CD14-positive monocyte (primary cell): ENCODE results near the gene OPN4. TPM values are rescaled to one million over a fixed set of nuclear protein-coding genes. Genes with fewer than 3 reads are reported as not detected.

Experiments
- DNase-seq, 3 donors: peaks; one replicate each; pipeline ENCODE4 v3.0.0-alpha.2; 2011 to 2022
- H2AFZ ChIP-seq: 2 replicates; pipeline ENCODE4 v1.6.0; 2012; ENCODE audit warnings: mild to moderate bottlenecking, low read depth, low read length, inconsistent platforms; ENCODE audit not compliant: insufficient read depth, poor library complexity, severe bottlenecking
- H3K27ac ChIP-seq, 2 donors: 1 replicate in 1 of 2; 2 replicates in 1 of 2; pipeline ENCODE4 v1.5.1; 2012 to 2013; ENCODE audit warnings: low read length in 2 of 2, control low read depth in 1 of 2, inconsistent platforms in 1 of 2, low read depth in 1 of 2, mild to moderate bottlenecking in 1 of 2
- H3K27me3 ChIP-seq, 2 donors: one replicate each; pipeline versions ENCODE4 v1.6.0 to v1.6.1; 2011 to 2013; ENCODE audit warnings: low read length in 2 of 2; ENCODE audit not compliant: control insufficient read depth in 2 of 2, insufficient read depth in 2 of 2
- H3K36me3 ChIP-seq, 2 donors: replicated peaks in 1 of 2; 1 replicate in 1 of 2; 2 replicates in 1 of 2; pipeline versions ENCODE4 v1.5.1 to v1.6.1; 2012 to 2013; ENCODE audit warnings: low read length in 2 of 2, control low read depth in 1 of 2, inconsistent platforms in 1 of 2, mild to moderate bottlenecking in 1 of 2; ENCODE audit not compliant: insufficient read depth in 2 of 2, control insufficient read depth in 1 of 2
- H3K4me1 ChIP-seq, 2 donors: 1 replicate in 1 of 2; 2 replicates in 1 of 2; pipeline versions ENCODE4 v1.5.1 to v1.6.1; 2012 to 2013; ENCODE audit warnings: low read length in 2 of 2, control low read depth in 1 of 2, inconsistent platforms in 1 of 2, mild to moderate bottlenecking in 1 of 2, moderate library complexity in 1 of 2; ENCODE audit not compliant: insufficient read depth in 2 of 2, control insufficient read depth in 1 of 2
- H3K4me2 ChIP-seq: replicated peaks from 2 replicates; pipeline ENCODE3; 2012; ENCODE audit warnings: low read length, moderate library complexity, mild to moderate bottlenecking; ENCODE audit not compliant: poor library complexity, severe bottlenecking; ENCODE audit errors: extremely low read depth
- H3K4me3 ChIP-seq, 3 experiments: fragments of 200-600 bp in 1 of 3; sonication (generic) in 1 of 3; replicated peaks in 1 of 3; 1 replicate in 2 of 3; 2 replicates in 1 of 3; pipeline ENCODE4 v1.5.1; 2011 to 2013; ENCODE audit warnings: low read length in 3 of 3, mild to moderate bottlenecking in 3 of 3, control low read depth in 2 of 3, low read depth in 2 of 3, inconsistent platforms in 1 of 3, moderate library complexity in 1 of 3
- H3K79me2 ChIP-seq: 2 replicates; pipeline ENCODE4 v1.6.0; 2012; ENCODE audit warnings: mild to moderate bottlenecking, control low read depth, inconsistent platforms, low read length, moderate library complexity; ENCODE audit not compliant: insufficient read depth
- H3K9ac ChIP-seq: 2 replicates; pipeline ENCODE4 v1.6.0; 2017; ENCODE audit warnings: low read length, mild to moderate bottlenecking; ENCODE audit not compliant: insufficient read depth, poor library complexity, severe bottlenecking
- H3K9me3 ChIP-seq, 2 donors: replicated peaks in 1 of 2; 1 replicate in 1 of 2; 2 replicates in 1 of 2; pipeline versions ENCODE4 v1.5.1 to v1.6.1; 2012 to 2013; ENCODE audit warnings: low read length in 2 of 2, control low read depth in 1 of 2; ENCODE audit not compliant: control insufficient read depth in 1 of 2, insufficient read depth in 1 of 2
- H4K20me1 ChIP-seq: 2 replicates; pipeline ENCODE4 v1.6.0; 2012; ENCODE audit warnings: mild to moderate bottlenecking, low read length, control low read depth, moderate library complexity; ENCODE audit not compliant: insufficient read depth
- H3K27ac Mint-ChIP-seq, 7 donors: one replicate each; pipeline ENCODE4 v1.8.0; 2020; ENCODE audit warnings: mild to moderate bottlenecking in 7 of 7, mixed read lengths in 7 of 7, moderate library complexity in 6 of 7, inconsistent platforms in 2 of 7
- H3K27me3 Mint-ChIP-seq, 3 donors: one replicate each; pipeline ENCODE4 v1.8.0; 2021 to 2022; ENCODE audit warnings: low read depth in 3 of 3, mild to moderate bottlenecking in 3 of 3, mixed read lengths in 3 of 3, moderate library complexity in 3 of 3, inconsistent platforms in 1 of 3
- H3K36me3 Mint-ChIP-seq, 2 donors: one replicate each; pipeline ENCODE4 v1.8.0; 2020; ENCODE audit warnings: mixed read lengths in 2 of 2, inconsistent platforms in 1 of 2, mild to moderate bottlenecking in 1 of 2
- H3K4me1 Mint-ChIP-seq: one replicate; pipeline ENCODE4 v1.8.0; 2020; ENCODE audit warnings: mild to moderate bottlenecking, mixed read lengths
- H3K4me3 Mint-ChIP-seq, 2 donors: one replicate each; pipeline ENCODE4 v1.8.0; 2020; ENCODE audit warnings: mild to moderate bottlenecking in 2 of 2, mixed read lengths in 2 of 2, moderate library complexity in 1 of 2
- H3K9me3 Mint-ChIP-seq, 7 donors: one replicate each; pipeline ENCODE4 v1.8.0; 2020 to 2022; ENCODE audit warnings: mixed read lengths in 7 of 7, mild to moderate bottlenecking in 6 of 7, moderate library complexity in 6 of 7, inconsistent platforms in 2 of 7
- CTCF ChIP-seq: fragments of 200-600 bp; IDR thresholded peaks from one replicate; pipeline ENCODE4 v1.8.0; 2022; ENCODE audit warnings: antibody characterized with exemption, mild to moderate bottlenecking
- WGBS: methylation state at CpG from one replicate; pipeline ENCODE4 v1.1.5; 2013; ENCODE audit warnings: missing lambda C conversion rate; ENCODE audit not compliant: insufficient coverage; 5-methylcytosine and 5-hydroxymethylcytosine counted together
- intact Hi-C, 2 donors: fragments of 100-400 bp; cut with micrococcal nuclease; formaldehyde crosslinking; loops; one replicate each; pipeline versions ENCODE4 v1.15.0 to v1.15.1; 2023
- polyA plus RNA-seq, 3 donors: library from polyadenylated mRNA; depleted of rRNA in 1 of 3; unstranded in 2 of 3; stranded (reverse) in 1 of 3; fragments of 300-500 nt in 2 of 3; fragments of >200 nt in 1 of 3; fragmentation: Illumina TruSeq in 2 of 3; gene quantifications; 1 replicate in 2 of 3; 2 replicates in 1 of 3; pipeline ENCODE4 v1.2.3, GENCODE V29; 2012 to 2021

Gene OPN4
- polyA plus RNA-seq, 3 donors: not detected

- Histone ChIP-seq H3K36me3 (no peaks in the 10 kb centered on the region), H3K4me3 (no peak overlapping the region), H4K20me1 (no peaks in the 10 kb centered on the region), H3K9ac (no peak overlapping the region), H3K27me3 (no peaks in the 10 kb centered on the region), H2AFZ (no peak overlapping the region), H3K4me2 (no peak overlapping the region), H3K79me2 (no peaks in the 10 kb centered on the region), H3K27ac (no peak overlapping the region), H3K4me1 (no peaks in the 10 kb centered on the region), H3K9me3 (no peaks in the 10 kb centered on the region)
- H3K27me3 Mint-ChIP-seq: peaks cover 1 to 5% (median 2%) of the 10 kb centered on the region in 3 donors
- H3K36me3 Mint-ChIP-seq: no peaks in the 10 kb centered on the region
- peaks cover 0 to 3% (median 2%) of the 10 kb centered on the region in 7 donors for H3K9me3 Mint-ChIP-seq
- no peaks in the 10 kb centered on the region for H3K4me1 Mint-ChIP-seq
- intact Hi-C loops: no loop called here
- TF ChIP-seq CTCF: no peak
- DNase-seq: no peak
- H3K27ac Mint-ChIP-seq: no peak overlapping the region
- no peak overlapping the region for H3K4me3 Mint-ChIP-seq
- WGBS: 97% methylated on average over 4 of the region's 5 CpGs
Measured at GRCh38 chr10:86646532-86646931, 7.8 kb upstream of the OPN4 start.

GRCh38 chr10:86646933-86647332 is 7.4 kb upstream of the OPN4 start:
- intact Hi-C loops: no loop called here
- no peak overlapping the region for H3K9ac ChIP-seq
- Mint-ChIP-seq H3K9me3 (no peaks in the 10 kb centered on the region), H3K4me3 (no peak overlapping the region), H3K27me3 (peaks cover 1 to 2% (median 2%) of the 10 kb centered on the region in 3 donors), H3K36me3 (no peaks in the 10 kb centered on the region), H3K4me1 (no peaks in the 10 kb centered on the region), H3K27ac (no peak overlapping the region)
- no peaks in the 10 kb centered on the region for H3K79me2 ChIP-seq
- no peak overlapping the region for H2AFZ ChIP-seq
- H3K4me1 ChIP-seq: no peaks in the 10 kb centered on the region
- H3K4me3 ChIP-seq: no peak overlapping the region
- H3K36me3 ChIP-seq: no peaks in the 10 kb centered on the region
- TF ChIP-seq CTCF: no peak
- no peaks in the 10 kb centered on the region for H4K20me1 ChIP-seq
- H3K4me2 ChIP-seq: no peak overlapping the region
- H3K27me3 ChIP-seq: no peaks in the 10 kb centered on the region
- no peak overlapping the region for H3K27ac ChIP-seq
- no peaks in the 10 kb centered on the region for H3K9me3 ChIP-seq
- 92% methylated on average over 6 of the region's 6 CpGs for WGBS
- DNase-seq: no peak
